Ascending aorta (tissue), 2 donors: ENCODE results near the gene NOC4L. TPM values are rescaled to one million over a fixed set of nuclear protein-coding genes. Genes with fewer than 3 reads are reported as not detected.
"Not testable (repeated sequence)": the region's sequence is repeated elsewhere in the genome, so short reads cannot be mapped to it uniquely, and the experiment has no call there.

ENCODE experiments used
- DNase-seq, 2 donors: peaks; one replicate each; pipeline ENCODE4 v3.0.0-alpha.2; 2019; ENCODE audit warnings: low spot score in 2 of 2
- H3K27ac ChIP-seq, 2 donors: fragments of 200-600 bp; sonication (generic); one replicate each; pipeline ENCODE4 v1.5.1; 2016 to 2017; ENCODE audit warnings: mild to moderate bottlenecking in 1 of 2
- H3K27me3 ChIP-seq: fragments of 200-600 bp; sonication (generic); one replicate; pipeline ENCODE4 v1.5.1; 2017
- H3K36me3 ChIP-seq, 2 donors: fragments of 200-600 bp; sonication (generic); one replicate each; pipeline ENCODE4 v1.5.1; 2016
- H3K4me1 ChIP-seq, 2 donors: fragments of 200-600 bp; sonication (generic); one replicate each; pipeline ENCODE4 v1.5.1; 2016 to 2017; ENCODE audit warnings: mild to moderate bottlenecking in 1 of 2
- H3K4me3 ChIP-seq, 2 donors: fragments of 200-600 bp; sonication (generic); one replicate each; pipeline ENCODE4 v1.5.1; 2016 to 2017; ENCODE audit warnings: mild to moderate bottlenecking in 1 of 2
- H3K9me3 ChIP-seq, 2 donors: fragments of 200-600 bp; sonication (generic); one replicate each; pipeline ENCODE4 v1.5.1; 2016
- CTCF ChIP-seq, 3 experiments: fragments of 200-600 bp in 2 of 3; fragments of 450-650 bp in 1 of 3; sonication (generic) in 2 of 3; IDR thresholded peaks; one replicate each; pipeline ENCODE4 v1.5.1; 2016 to 2019; ENCODE audit warnings: antibody characterized with exemption in 3 of 3, mild to moderate bottlenecking in 1 of 3, moderate library complexity in 1 of 3
- intact Hi-C: fragments of 100-400 bp; cut with DNase I; formaldehyde crosslinking; loops from one replicate; pipeline ENCODE4 v1.15.1; 2023
- total RNA-seq: library from RNA; depleted of rRNA; stranded (reverse); fragments of >200 nt; gene quantifications from one replicate; pipeline ENCODE4 v1.1.0, GENCODE V29; 2016

Gene NOC4L
- total RNA-seq, 1 donor from 2014 or later, result 9.2 TPM

DNA sequence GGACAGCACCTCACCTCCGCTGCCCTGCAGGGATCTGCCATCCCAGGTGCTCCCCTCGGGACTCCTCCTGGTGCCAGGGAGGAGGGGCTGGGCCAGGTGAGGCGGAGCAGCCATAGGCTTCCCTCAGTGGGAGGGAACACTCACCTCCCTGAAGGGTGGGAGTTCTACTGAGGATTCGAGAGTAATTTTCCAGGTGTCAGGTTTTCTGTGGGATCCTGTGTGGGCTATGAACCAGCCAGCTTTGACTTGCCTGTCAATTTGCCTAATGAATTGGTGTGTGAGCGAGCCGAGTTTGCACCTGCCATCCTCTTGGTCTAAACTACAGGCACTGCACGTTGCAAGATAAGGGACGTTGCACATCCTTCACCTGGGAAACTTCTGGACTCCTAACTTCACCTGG, 50.3 kb downstream of the NOC4L start:
- Histone ChIP-seq H3K4me1 (peaks cover 3 to 4% of the 10 kb centered on the region in 2 donors), H3K27me3 (no peaks in the 10 kb centered on the region), H3K9me3 (peaks cover 0 to 7% of the 10 kb centered on the region in 2 donors), H3K36me3 (no peaks in the 10 kb centered on the region), H3K27ac (no peak overlapping the region), H3K4me3 (no peak overlapping the region)
- intact Hi-C loops, result loop anchor here (5.0 kb wide), 1 partner anchor 293 kb away; no protein-coding TSS in a partner anchor
- no peak for DNase-seq
- TF ChIP-seq CTCF (IDR thresholded peaks at IDR 0.05), result no peak

DNA sequence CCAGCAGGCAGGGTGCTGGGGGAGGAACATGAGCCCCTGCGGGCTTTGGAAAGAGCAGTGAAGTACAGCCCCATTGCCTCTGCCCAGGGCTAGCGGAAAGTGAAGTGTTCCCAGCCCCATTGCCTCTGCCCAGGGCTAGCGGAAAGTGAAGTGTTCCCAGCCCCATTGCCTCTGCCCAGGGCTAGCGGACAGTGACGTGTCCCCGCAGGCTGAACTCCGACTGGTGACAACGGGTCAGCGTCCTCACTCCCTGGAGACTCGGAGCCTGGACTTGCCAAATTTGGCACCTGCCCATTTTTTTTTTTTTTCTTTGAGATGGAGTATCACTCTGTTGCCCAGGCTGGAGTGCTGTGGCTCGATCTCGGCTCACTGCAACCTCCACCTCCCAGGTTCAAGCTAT, 51.0 kb downstream of the NOC4L start:
- H3K4me1 ChIP-seq, DNase-seq, H3K9me3 ChIP-seq, H3K4me3 ChIP-seq, H3K36me3 ChIP-seq, H3K27ac ChIP-seq, intact Hi-C loops, H3K27me3 ChIP-seq: not testable (repeated sequence)

DNA sequence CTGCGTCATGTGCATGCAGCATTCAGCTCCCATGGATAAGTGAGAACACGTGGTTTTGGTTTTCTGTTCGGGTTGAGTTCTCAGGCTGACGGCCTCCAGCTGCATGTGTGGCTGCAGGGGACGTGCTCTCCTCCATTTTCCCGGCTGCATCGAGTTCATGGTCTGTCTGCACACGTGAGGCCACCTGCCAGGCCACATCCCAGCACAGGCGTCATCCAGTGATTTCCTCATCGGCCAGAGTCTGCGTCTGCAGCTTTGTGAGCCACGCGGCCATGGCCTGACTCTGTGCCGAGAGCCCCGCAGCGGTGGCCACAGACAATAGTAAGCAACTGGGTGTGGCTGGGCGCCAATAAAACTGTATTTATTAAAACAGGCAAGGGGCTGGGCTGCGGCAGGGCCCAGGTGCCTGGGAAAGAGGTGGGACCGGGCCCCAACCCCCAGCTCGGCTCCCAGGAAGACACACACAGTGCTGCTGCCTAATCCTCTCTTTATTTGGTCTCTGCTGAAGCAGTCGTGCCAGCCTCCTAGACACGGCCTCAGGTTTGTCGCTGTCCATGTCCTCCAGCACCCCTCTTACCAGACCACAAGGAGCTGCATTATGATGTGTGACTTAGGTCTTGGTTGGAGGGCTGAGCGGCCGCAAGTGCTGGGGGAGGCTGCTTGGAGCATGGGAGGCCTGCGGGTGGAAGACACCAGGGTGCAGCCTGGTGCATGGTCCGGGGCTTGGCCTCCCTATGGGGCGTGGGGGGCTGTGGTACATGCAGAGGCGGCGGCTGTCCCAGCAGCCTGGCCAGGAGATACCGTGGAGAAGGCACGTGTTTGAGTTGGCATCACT, 52.0 kb downstream of the NOC4L start:
- Histone ChIP-seq H3K36me3 (no peaks in the 10 kb centered on the region), H3K9me3 (peaks cover 0 to 7% of the 10 kb centered on the region in 2 donors), H3K27ac (no peak overlapping the region), H3K27me3 (no peaks in the 10 kb centered on the region), H3K4me3 (no peak overlapping the region), H3K4me1 (no peaks in the 10 kb centered on the region)
- DNase-seq, result no peak
- TF ChIP-seq CTCF (IDR thresholded peaks at IDR 0.05), result no peak
- intact Hi-C loops, result no loop called here

DNA sequence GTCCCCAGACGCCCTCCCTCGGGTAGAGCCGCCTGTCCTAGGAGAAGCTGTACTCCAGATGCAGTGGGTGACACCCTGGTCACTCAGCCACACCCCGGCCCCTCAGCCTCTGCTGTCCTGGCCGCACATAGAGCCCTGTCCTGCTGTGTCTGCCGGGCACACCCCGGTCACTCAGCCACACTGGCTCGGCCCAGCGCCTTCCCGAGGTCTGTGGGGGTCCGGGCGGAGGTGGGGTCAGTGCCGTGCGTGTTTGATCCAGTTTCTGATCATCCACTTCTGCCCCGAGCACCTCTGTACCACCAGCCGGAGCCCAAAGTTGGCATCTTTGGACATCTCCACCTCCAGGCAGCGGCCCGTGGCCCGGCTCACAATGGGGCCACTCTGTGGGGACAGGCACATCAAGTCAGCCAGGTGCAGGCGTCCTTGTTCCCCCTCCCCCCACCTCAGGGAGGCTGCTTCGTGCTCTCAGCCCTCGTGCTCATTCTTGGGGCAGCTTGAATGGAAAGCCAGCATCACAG, 52.7 kb downstream of the NOC4L start:
- no peak overlapping the region for H3K4me3 ChIP-seq
- H3K9me3 ChIP-seq, result peaks cover 0 to 7% of the 10 kb centered on the region in 2 donors
- H3K36me3 ChIP-seq, result no peaks in the 10 kb centered on the region
- no peaks in the 10 kb centered on the region for H3K27me3 ChIP-seq
- TF ChIP-seq CTCF (IDR thresholded peaks at IDR 0.05), result no peak
- no peaks in the 10 kb centered on the region for H3K4me1 ChIP-seq
- no peak overlapping the region for H3K27ac ChIP-seq
- no peak for DNase-seq
- intact Hi-C loops, result no loop called here

GRCh38 chr12:132197581-132198354, 53.5 kb downstream of the NOC4L start:
- Histone ChIP-seq H3K9me3 (peaks cover 0 to 7% of the 10 kb centered on the region in 2 donors), H3K4me3 (no peak overlapping the region), H3K4me1 (no peaks in the 10 kb centered on the region), H3K36me3 (no peaks in the 10 kb centered on the region), H3K27me3 (no peaks in the 10 kb centered on the region), H3K27ac (no peak overlapping the region)
- no peak for TF ChIP-seq CTCF (IDR thresholded peaks at IDR 0.05)
- DNase-seq, result no peak
- intact Hi-C loops, result no loop called here

GRCh38 chr12:132199101-132199500, 54.8 kb downstream of the NOC4L start:
- DNase-seq, result no peak
- intact Hi-C loops, result no loop called here
- Histone ChIP-seq H3K9me3 (peaks cover 0 to 2% of the 10 kb centered on the region in 2 donors), H3K27ac (no peak overlapping the region), H3K4me1 (no peaks in the 10 kb centered on the region), H3K36me3 (no peaks in the 10 kb centered on the region), H3K4me3 (no peak overlapping the region), H3K27me3 (no peaks in the 10 kb centered on the region)
- TF ChIP-seq CTCF (IDR thresholded peaks at IDR 0.05), result no peak
